ENCODE results near the gene KCTD18. TPM values are rescaled to one million over a fixed set of nuclear protein-coding genes. Genes with fewer than 3 reads are reported as not detected.

KCTD18 gene
- total RNA-seq, 1 donor: 33.7 TPM

DNA sequence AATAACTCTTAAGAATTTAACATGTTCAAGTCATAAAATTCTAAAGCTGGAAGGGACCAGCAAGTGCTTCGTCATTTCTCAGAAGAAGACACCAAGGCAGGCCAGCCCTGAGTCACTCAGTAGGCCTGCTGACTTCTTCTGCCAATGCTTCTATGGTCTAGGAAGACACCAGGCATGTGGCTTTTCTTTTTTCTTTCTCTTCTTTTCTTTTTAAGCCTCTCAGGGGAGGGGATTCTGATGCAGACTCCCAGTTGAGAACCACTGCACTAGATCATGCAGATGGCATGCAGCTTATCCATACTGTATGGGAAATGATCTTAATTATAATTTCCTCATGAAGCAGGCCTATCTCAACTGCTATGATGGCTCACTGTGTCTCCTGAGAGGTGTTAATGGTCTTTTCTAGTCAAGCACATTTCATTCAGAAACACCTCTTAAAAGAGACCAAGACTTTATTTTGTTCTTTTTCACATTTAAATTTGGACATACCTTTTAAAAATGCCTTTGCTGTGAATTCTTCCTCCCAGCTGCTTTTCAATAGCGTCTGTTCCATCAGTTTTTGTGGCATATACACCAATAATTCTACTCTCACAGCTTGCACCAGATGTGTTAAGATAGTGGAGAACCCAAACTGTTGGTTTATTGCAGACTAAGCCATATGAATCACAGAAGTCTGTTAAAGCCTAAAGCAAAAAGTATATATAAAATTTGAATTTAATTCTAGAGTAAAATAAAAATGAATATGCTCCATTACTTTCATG is 11.3 kb downstream of the KCTD18 start:
- no peaks in the 10 kb centered on the region for H3K4me1 ChIP-seq (ENCODE audit: insufficient read depth, low read length)
- no peaks in the 10 kb centered on the region for H3K9me3 ChIP-seq (ENCODE audit: low read depth, low read length)
- no peaks in the 10 kb centered on the region for H3K27me3 ChIP-seq (ENCODE audit: insufficient read depth, low read length)
- H3K79me2 ChIP-seq (ENCODE audit: insufficient read depth, low read length): peaks cover 8% of the 10 kb centered on the region
- no peaks in the 10 kb centered on the region for H4K20me1 ChIP-seq (ENCODE audit: insufficient read depth, low read length)
- H3K4me3 ChIP-seq (ENCODE audit: insufficient read depth, low read length): no peak overlapping the region
- no peak overlapping the region for H3K27ac ChIP-seq (ENCODE audit: low read depth, low read length)
- no peak overlapping the region for H3K4me2 ChIP-seq (ENCODE audit: insufficient read depth, low read length)
- H2AFZ ChIP-seq (ENCODE audit: low read length): no peak overlapping the region
- H3K36me3 ChIP-seq (ENCODE audit: insufficient read depth, low read length): peaks cover 9% of the 10 kb centered on the region
- TF ChIP-seq CTCF (IDR thresholded peaks at IDR 0.05; ENCODE audit: extremely low read depth, low read depth, low read length): no peak
- DNase-seq (ENCODE audit: insufficient read length, low spot score, missing footprints): peak; percentile 75

DNA sequence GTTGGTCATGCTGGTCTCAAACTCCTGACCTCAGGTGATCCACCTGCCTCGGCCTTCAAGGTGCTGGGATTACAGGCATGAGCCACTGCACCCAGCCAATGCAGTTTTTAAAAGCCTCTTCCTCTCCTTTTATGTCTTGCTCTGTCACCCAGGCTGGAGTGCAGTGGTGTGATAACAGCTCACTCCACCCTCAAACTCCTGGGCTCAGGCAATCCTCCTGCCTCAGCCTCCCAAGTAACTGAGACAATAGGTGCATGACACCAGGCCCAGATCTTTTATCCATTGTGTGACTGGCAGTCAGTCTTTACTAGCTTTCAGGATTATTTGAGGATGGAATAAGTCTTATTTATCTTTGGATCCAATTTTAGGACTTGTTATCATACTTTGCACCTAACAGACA is 13.2 kb downstream of the KCTD18 start:
- Histone ChIP-seq H3K79me2 (ENCODE audit: insufficient read depth, low read length) (no peaks in the 10 kb centered on the region), H2AFZ (ENCODE audit: low read length) (no peak overlapping the region), H3K4me3 (ENCODE audit: insufficient read depth, low read length) (no peak overlapping the region), H3K9me3 (ENCODE audit: low read depth, low read length) (no peaks in the 10 kb centered on the region), H4K20me1 (ENCODE audit: insufficient read depth, low read length) (no peaks in the 10 kb centered on the region), H3K36me3 (ENCODE audit: insufficient read depth, low read length) (peaks cover 17% of the 10 kb centered on the region), H3K27ac (ENCODE audit: low read depth, low read length) (no peak overlapping the region), H3K27me3 (ENCODE audit: insufficient read depth, low read length) (no peaks in the 10 kb centered on the region), H3K4me2 (ENCODE audit: insufficient read depth, low read length) (no peak overlapping the region), H3K4me1 (ENCODE audit: insufficient read depth, low read length) (no peaks in the 10 kb centered on the region)
- DNase-seq (ENCODE audit: insufficient read length, low spot score, missing footprints): no peak
- TF ChIP-seq CTCF (IDR thresholded peaks at IDR 0.05; ENCODE audit: extremely low read depth, low read depth, low read length): no peak

GRCh38 chr2:200494048-200494447 is 15.8 kb downstream of the KCTD18 start:
- H3K27me3 ChIP-seq (ENCODE audit: insufficient read depth, low read length): no peaks in the 10 kb centered on the region
- TF ChIP-seq CTCF (IDR thresholded peaks at IDR 0.05; ENCODE audit: extremely low read depth, low read depth, low read length): no peak
- no peak overlapping the region for H3K4me2 ChIP-seq (ENCODE audit: insufficient read depth, low read length)
- no peak overlapping the region for H3K4me3 ChIP-seq (ENCODE audit: insufficient read depth, low read length)
- peaks cover 38% of the 10 kb centered on the region for H3K36me3 ChIP-seq (ENCODE audit: insufficient read depth, low read length)
- no peak for DNase-seq (ENCODE audit: insufficient read length, low spot score, missing footprints)
- H3K4me1 ChIP-seq (ENCODE audit: insufficient read depth, low read length): no peaks in the 10 kb centered on the region
- no peaks in the 10 kb centered on the region for H4K20me1 ChIP-seq (ENCODE audit: insufficient read depth, low read length)
- no peak overlapping the region for H2AFZ ChIP-seq (ENCODE audit: low read length)
- no peaks in the 10 kb centered on the region for H3K9me3 ChIP-seq (ENCODE audit: low read depth, low read length)
- no peaks in the 10 kb centered on the region for H3K79me2 ChIP-seq (ENCODE audit: insufficient read depth, low read length)
- no peak overlapping the region for H3K27ac ChIP-seq (ENCODE audit: low read depth, low read length)

DNA sequence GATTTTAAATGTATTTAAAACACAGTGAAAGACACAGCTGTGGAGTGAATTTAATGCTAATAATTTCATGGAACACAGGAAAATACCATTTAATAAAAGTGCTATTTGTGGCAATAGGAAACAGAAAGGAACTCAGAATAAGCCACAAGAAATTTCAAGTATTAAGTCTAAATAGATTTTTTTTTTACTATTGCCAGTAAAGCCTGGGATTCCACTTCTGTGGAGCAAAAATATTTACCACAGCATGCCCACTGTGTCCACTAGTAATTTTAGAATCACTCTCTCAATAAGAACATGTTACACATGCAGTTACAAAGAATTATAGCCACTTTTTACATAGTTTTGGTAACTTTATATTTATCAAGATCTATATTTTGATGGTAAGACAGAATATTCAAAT is 17.2 kb downstream of the KCTD18 start:
- H3K9me3 ChIP-seq (ENCODE audit: low read depth, low read length): no peaks in the 10 kb centered on the region
- no peaks in the 10 kb centered on the region for H4K20me1 ChIP-seq (ENCODE audit: insufficient read depth, low read length)
- H3K36me3 ChIP-seq (ENCODE audit: insufficient read depth, low read length): peaks cover 38% of the 10 kb centered on the region
- no peak overlapping the region for H3K27ac ChIP-seq (ENCODE audit: low read depth, low read length)
- no peak for DNase-seq (ENCODE audit: insufficient read length, low spot score, missing footprints)
- H3K4me2 ChIP-seq (ENCODE audit: insufficient read depth, low read length): no peak overlapping the region
- no peak for TF ChIP-seq CTCF (IDR thresholded peaks at IDR 0.05; ENCODE audit: extremely low read depth, low read depth, low read length)
- H2AFZ ChIP-seq (ENCODE audit: low read length): no peak overlapping the region
- H3K4me3 ChIP-seq (ENCODE audit: insufficient read depth, low read length): no peak overlapping the region
- no peaks in the 10 kb centered on the region for H3K27me3 ChIP-seq (ENCODE audit: insufficient read depth, low read length)
- no peaks in the 10 kb centered on the region for H3K79me2 ChIP-seq (ENCODE audit: insufficient read depth, low read length)
- H3K4me1 ChIP-seq (ENCODE audit: insufficient read depth, low read length): no peaks in the 10 kb centered on the region
